Stimulated activated CD8-positive, alpha-beta memory T cell treated with anti-CD3 and anti-CD28 coated beads, Interleukin-7, amount 100 ng/mL, for 48 hours (primary cell): ENCODE results near the gene SHANK2.
"Not testable (repeated sequence)": the region's sequence is repeated elsewhere in the genome, so short reads cannot be mapped to it uniquely, and the experiment has no call there.

ENCODE experiments used
- DNase-seq, 2 donors: peaks; one replicate each; pipeline ENCODE4 v3.0.0-alpha.2; 2020; ENCODE audit warnings: low read depth in 1 of 2; ENCODE audit errors: extremely low read depth in 1 of 2

The SHANK2 gene

DNA sequence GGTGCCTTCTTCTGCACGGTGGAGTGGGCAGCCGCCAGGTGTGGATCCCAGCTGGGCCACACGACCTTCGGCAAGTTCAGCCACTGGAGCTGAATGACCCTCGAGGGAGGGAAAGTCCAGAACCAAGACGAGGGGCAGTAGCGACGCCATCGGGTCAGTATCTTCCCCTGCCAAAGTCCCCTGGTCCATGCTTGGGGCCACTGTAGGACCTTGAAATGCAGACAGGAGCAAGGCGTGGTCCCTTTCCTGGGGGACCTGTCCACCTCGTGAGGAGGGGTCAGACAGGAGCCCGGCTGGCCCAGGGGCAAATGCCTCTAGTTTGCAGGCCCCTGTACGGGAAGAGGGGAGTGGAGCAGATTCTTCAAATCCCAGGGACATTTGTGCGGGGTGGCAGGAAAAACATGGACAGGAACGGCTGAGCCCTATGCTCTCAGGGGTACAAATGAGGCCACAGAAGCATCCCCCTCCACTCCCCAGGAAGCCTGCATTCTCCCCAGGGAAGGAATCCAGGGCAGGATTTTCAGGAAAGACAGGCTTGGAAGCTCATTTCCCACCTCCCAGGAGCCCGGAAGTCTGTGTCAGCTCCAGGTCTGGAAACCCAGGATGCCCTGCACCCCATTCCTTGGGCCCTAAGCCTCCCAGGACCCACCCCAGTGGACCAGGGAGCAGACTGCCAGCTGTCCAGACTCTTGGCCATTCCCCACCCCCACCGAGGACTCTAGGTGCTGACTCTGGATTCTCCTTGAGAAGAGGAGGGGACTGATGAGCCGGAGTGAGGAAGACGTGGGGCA lies 6.6 kb downstream of the SHANK2 start:
- no peak for DNase-seq

DNA sequence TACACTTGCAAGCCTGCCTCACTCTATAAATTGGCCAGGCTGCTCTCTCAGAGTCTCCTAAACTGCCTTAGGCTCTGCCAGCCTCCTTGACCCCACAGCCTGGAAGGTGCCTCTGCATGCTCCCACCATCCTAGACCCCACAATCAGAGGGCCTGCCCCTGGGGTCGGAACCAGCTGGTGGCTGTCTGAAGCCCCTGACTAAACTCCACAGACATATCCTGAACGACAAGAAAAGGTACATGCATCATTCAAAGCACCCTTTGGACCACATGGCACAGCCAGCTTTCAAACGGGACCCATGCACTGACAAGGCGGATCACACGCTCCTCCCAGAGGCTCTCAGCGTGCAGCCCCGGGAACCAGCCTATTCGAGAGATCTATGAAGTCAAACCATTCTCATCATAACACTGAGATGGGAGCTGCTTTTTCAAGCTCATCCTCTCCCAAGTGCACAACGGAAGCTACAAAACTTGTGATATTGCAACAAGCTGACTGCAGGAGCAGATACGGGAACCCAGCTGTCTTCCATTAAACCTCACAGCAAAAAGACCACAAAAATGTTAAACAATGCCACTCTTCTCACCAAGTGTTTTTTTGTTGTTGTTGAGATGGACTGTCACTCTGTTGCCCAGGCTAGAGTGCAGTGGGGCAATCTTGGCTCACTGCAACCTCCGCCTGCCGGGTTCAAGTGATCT lies 8.1 kb downstream of the SHANK2 start:
- no peak for DNase-seq

DNA sequence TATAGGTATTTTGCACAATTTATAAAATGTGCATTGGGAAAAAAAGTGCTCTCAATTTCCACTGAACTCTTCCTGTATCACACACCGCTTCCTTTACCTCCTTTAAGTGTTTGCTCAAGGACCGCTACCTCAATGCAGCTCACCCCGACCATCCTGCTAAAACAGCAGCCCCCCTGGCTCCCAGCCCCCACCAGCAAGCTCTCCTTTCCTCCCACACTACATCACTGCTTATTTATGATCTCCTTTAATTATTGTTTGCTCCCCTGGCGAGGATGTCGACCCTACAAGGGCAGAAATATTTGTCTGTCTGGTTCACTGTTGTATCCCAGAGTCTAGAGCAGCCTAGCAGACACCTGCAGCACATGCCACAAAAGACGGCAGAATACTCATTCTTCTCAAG lies 10.0 kb downstream of the SHANK2 start:
- DNase-seq = no peak

DNA sequence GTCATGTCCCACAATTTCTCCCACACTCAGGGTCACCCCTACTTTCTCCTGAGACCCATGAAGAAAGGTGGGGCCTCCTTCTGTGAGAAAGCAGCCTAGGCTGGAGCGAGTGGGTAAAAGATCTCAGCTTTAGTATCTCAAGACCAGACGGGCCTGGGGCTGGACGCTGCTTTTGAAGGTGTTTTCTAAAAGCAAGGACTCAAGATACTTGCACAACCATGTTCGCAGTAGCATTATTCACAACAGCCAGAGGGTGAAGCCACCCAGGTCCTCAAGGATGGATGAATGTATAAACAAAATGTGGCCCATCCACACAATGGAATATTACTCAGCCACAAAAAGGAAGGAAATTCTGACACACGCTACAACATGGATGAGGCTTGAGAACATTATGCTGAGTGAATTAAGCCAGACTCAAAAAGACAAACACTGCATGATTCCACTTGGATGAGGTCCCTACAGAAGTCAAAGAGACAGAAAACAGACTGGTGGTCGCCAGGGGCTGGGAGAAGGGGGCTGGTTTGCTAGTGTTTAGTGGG lies 10.6 kb downstream of the SHANK2 start:
- DNase-seq = no peak

DNA sequence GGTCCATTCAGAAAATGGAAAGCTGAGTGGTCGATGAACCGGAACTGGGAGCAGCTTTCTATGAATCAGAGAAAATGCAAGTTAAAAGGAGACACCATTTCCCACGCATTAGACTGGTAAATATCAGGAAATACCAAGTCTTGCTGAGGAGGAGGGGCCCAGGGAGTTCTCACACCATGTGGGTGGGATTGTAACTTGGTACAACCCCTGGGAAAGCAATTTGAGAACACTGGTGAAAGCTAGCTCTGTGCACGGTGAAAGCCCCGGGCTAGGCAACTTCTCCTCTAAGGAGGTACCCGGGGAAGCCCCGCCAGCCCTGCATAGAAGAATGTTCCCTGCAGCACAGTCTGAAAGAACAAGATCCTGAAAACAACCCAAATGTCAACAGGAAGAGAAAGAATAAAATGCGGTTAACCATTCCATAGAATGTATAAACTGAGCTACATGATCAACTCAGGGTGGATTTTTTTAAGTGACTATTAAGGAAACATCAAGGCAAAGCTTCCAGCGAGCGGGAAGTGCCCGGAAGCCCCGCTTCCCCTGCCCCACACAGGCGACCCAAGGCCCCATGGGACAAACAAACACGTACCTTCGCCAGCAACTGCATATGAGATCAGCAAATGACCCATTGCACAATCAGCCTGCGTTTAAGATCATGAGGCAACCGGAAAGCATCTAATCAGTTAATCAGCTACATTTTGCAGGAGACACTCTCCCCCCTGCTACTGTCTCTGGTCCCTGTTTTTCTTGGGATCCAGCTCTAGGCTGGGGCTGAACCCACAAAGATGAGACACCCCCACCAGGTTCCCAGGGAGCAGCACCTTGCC lies 11.3 kb downstream of the SHANK2 start:
- no peak for DNase-seq

DNA sequence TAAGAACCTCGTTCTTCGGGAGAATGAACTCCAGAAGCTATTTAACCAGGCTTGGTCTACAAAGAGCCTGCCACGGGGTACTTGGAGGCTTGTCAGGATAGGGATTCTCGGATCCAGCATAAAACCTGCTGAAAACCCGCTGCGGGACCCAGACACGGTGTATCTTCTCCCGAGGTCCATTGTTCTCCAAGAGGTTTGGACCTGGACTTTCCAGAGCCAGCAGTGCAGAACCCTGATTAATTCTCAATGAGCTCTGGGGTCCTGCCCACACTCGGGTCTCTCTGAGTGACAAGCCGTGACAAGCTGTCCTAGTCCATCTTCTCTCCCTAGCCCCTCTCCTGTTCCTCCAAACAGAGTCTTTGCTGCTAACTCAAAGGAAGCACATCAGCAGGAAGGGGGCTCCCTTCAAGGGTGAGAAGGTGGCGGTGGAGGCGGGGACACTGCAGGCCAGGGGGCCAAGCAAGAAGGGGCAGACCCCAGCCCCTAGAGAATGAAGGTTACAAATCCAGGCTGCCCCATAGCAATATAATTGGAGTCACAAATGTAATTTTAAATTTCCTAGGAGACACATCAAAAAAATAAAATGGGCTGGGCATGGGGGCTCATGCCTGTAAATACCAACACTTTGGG lies 12.2 kb downstream of the SHANK2 start:
- DNase-seq = no peak

DNA sequence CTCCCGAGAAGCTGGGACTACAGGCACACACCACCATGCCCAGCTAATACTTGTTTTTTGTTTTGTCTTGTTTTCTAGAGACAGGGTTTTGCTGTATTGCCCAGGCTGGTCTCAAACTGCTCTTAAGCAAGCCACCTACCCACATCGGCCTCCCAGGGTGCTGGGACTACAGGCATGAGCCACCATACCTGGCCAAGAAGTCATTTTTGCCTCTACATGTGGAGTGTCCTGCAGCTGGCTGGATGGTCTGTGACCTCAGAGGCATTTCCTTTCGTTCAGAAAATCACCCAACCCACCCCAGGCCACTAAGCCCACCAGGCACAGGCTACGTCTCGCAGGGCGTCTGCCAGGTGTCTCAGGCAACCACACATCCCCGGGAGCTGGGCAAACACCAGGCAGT lies 12.8 kb downstream of the SHANK2 start:
- no peak for DNase-seq

DNA sequence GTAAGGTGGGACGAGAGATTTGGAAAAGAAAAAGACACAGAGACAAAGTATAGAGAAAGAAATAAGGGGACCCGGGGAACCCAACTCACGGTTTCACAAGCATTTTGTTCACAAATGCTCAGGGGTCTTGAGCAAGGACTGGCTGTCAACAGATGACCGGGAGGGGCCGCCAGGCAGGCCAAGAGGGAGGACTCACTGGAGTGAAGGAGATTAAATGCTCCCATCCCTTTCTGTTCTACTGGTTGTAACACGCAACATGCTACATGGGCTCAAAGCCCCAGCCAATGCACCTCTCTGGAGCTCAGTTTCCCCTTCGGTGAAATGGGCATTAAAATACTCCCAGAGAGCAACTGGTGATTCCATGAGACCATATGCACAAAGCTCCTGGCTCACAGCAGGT lies 13.4 kb downstream of the SHANK2 start:
- no peak for DNase-seq

DNA sequence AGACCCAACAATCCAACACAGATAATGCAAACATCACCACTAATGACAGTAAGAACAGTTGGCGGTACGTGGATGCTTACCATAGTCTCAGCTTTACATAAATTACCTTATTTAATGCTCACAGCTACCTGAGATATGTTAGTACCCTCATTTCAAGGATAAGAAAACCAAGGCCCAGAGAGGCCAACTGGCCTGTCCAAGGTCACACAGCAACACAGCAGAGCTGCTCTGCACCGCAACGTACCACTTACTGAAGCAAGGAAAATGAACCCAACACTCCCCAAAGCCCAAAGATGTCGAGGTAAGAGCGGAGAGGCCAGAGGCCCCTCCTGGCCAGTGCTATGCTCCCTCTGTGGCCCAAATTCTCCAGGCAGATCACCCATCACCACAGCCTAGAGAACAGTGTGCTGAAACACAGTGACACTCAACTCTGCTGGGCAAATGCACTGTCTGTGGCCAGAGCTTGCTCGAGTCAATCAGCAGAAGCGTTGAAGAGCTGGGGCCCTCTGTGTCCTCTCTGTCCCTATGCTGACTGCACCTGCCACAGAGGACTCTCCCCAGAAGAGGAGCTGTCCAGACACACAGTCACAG lies 14.0 kb downstream of the SHANK2 start:
- no peak for DNase-seq

DNA sequence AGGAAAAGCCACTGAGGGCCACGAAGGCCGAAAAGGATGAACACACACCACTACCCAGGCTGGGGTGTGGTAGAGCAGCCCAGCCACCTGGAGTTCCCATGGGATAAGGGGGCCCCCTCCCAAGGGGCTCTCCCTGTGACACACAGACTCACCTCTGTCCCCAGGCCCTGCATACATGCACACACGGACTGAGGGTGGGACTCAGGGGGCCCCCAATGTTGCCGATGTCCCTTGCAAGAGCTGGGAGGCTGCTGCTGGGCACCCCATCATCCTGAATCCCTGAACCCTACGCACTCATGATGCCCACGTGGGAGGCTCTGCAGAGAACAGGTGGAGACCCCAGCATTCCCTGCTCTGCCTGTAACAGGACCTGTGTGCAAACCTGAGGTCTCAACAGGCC lies 14.5 kb downstream of the SHANK2 start:
- DNase-seq = no peak

DNA sequence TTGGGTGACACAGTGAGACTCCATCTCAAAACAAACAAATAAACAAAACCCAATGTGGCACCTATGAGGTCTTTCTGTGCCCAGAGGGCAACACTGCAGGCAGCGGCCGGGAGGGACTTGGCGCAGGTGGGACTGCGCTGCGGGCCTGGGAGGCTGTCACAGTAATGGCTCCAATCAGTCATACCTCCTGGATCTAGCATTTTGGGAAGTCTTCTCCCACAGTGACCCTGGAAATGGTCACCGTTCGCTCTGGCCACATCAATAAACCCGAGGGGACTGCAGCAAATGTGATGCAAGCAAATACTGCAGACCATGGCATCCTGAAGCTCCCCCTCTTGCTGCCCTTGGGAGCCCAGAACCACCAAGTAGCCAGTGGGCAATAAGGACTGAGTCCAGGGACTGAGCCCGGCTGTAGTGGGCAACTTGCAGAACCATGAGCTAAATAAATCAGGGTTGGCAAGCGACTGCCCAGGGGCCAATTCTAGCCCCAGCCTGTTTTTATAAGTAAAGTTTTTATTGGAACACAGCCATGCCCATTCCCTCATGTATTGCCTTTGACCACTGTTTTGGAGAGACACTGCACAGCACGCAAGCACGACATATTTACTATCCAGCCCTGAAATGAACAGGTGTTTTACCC lies 15.4 kb downstream of the SHANK2 start:
- DNase-seq = no peak

DNA sequence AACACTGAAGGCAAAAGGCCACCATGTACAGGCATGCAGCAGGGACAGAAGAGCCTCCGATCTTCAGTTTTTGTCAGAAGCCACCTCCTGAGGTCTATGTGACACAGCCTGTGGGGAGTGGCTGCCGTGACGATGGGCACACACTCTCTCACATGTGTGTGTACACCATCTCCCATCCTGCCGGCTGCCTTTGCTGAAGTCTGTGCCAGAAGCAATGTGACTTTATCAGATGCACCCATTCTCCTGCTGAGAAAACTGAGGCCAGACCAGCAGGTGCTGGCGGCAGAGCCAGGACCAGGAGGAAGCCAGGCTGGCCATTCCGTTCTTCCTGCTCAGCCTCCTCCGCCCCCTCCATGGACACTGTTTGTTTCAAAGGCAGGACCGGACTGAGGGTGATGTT lies 16.7 kb downstream of the SHANK2 start:
- DNase-seq = no peak

DNA sequence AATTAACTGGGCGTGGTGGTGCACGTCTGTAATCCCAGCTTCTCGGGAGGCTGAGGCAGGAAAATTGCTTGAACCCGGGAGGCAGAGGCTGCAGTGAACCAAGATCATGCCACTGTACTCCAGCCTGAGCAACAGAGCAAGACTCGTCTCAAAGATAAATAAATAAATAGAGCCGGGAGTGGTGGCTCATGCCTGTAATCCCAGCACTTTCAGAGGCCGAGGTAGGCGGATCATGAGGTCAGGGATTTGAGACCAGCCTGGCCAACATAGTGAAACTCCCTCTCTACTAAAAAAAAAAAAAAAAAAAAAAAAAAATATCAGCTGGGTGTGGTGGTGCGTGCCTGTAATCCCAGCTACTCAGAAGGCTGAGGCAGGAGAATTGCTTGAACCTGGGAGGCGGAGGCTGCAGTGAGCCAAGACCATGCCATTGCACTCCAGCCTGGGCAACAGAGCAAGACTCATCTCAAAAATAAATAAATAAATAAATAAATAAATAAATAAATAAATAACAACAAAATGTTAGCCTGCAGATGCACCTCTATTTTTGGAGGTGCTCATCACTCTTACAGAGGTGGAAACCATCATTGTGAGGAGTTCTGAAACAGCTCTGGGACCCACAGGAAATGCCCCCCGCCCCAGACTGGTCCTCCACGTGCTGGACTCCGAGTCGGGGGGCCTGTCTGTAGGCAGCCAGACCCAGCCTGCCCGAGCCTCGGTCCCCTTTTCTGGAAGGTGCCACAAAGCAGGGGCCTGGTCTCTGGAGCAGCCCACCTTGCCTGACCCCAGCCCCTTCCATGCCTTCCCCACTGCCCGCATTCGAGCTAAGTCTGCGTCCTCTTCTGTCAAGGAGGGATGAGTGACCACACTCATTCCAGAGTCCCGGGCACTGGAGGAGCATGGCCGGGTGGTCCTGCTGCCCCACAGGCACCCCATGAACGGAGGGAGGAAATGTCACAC lies 18.2 kb downstream of the SHANK2 start:
- not testable (repeated sequence) for DNase-seq

DNA sequence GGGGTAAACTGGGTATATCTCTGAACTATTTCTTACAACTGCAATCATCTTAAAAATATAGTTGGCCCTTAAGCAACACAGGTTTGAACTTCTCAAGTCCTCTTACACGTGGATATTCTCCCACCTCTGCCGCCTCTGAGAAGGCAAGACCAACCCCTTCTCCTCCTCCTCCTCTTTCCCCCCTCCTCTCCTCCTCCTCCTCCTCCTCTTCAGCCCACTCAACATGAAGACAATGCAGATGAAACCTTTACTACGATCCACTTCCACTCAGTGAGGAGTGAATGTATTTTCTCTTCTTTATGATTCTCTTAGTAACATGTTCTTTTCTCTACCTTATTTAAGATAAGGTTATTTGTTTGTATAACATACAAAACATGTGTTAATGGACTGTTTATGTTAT lies 20.0 kb downstream of the SHANK2 start:
- DNase-seq = no peak

DNA sequence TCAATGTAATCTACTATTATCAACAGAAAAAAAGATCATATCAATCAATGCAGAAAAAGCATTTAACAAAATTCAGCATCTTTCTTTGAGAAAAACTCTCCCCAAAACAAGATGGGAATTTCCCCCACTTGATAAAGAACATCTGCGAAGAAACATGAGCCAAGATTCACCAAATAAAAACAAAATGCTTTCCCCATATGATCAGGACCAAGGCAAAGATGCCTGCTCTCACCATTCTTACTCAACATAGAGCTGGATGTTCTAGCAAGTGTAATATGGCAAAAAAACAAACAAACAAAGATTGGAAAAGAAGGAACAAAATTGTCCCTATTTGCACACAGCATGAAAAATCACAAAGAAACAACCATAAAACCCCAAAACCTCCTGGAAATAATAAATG lies 23.4 kb downstream of the SHANK2 start:
- no peak for DNase-seq

DNA sequence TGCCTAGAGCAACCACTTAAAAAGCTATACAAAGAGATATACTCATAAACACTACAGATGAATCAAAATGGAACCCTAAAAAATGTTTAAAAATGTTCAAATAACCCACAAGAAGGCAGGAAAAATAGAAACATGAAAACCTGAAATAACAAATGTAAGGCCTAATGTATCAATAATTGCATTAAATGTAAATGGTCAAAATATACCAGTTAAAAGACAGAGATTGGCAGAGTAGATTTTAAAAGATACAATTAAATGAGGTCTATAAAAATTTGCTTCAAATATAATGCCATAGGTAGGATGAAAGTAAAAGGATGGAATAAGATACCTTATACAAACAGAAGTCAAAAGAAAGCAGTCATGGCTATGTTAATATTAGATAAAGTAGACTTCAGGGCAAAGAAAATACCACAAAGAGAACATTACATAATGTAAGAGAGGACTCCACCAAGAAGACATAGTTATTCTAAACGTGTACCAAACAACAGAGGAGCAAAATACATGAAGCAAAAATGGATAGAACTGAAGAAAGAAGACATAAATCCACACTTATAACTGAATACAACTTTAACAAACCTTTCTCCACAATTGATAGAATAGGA lies 25.2 kb downstream of the SHANK2 start:
- no peak for DNase-seq

DNA sequence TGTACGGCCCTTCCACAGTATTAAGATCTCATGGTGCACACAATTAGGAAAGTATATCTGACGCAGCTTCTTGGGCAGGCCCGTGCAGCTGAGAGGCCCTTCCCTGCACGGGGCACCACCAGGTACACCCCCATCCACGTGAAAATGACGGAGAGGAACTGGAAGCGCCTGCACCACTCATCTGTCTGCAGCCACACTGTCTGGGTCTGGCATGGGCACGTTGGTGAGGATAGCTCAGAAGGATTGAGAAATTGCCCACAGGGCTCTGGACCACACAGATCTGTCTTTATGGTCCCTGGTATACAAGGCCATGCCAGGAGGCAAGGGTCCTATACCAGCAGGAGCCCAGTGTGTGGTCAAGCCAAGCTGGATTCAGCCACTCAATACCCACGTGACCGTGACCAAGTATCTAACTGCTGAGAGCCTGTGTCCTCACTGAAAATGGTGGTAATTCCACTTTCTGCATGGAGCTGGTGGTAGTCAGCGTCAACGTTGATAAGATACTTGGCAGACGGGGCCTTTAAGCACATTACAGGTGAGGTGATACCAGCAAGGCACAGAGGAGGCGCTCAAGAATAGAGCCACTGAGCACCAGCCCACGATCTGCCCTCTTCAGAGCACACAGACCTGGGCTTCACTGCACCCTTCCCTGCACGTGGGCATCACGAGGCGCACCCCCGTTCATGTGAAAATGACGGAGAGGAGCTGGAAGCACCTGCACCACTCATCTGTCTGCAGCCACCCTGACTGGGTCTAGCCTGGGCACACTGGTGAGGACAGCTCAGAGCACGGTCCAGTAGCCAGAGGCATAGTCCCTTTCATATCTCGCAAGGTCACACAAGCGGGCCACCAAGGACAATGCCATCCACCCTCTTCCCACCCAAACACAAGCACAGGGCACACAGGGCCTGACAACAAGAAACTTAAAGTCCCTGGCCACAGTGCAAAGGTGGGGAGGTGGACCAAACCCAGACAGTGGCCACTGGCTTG lies 28.4 kb downstream of the SHANK2 start:
- no peak for DNase-seq

DNA sequence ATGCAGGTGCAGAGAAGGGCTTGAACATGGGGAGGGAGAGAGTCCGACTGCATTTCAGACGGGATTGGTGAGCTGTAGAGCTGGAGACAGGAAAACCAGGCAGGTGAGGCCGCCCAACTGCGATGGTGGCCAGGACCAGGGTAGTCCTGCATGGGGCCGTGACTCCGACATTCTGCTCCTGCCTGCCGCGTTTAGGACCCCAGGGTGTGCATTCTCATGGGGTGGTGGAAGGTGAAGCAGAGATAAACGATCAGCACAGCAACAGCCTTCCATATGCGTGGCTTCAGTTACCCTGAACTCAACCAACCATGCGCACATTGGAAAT lies 29.3 kb downstream of the SHANK2 start:
- DNase-seq = no peak
